Measurements from ENCODE around the gene NDUFA1.
"Not testable (repeated sequence)": the region's sequence is repeated elsewhere in the genome, so short reads cannot be mapped to it uniquely, and the experiment has no call there.

Gene NDUFA1

DNA sequence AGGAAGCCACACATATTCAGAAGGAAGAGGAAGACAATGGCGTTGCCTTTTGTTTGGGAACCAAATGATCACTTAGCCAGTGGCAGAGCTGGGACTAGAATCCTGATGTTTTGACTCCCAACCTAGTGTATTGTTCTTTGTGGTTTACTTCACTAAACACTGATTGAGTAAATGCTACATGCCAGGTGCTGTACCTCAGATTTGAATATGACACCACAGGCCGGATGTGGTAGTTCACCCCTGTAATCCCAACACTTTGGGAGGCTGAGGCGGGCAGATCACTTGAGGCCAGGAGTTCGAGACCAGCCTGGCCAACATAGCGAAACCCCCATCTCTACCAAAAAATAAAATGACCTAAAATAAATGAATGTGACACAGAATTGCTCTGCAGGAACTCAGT lies 8.4 kb downstream of the NDUFA1 start:
- H3K4me1 ChIP-seq (ENCODE audit: control insufficient read depth, insufficient read depth, low read length): no peaks in the 10 kb centered on the region
- no peaks in the 10 kb centered on the region for H3K9me3 ChIP-seq (ENCODE audit: control insufficient read depth, low read length)
- no peak overlapping the region for H3K4me3 ChIP-seq (ENCODE audit: low read length)
- H3K27me3 ChIP-seq (replicated peaks; ENCODE audit: control insufficient read depth, insufficient read depth, low read length): no peaks in the 10 kb centered on the region
- no peak for DNase-seq (ENCODE audit: low read depth)
- H3K36me3 ChIP-seq (ENCODE audit: control insufficient read depth, insufficient read depth, low read length, severe bottlenecking): peaks cover 21% of the 10 kb centered on the region
- no peak overlapping the region for H3K9ac ChIP-seq (ENCODE audit: low read length)

DNA sequence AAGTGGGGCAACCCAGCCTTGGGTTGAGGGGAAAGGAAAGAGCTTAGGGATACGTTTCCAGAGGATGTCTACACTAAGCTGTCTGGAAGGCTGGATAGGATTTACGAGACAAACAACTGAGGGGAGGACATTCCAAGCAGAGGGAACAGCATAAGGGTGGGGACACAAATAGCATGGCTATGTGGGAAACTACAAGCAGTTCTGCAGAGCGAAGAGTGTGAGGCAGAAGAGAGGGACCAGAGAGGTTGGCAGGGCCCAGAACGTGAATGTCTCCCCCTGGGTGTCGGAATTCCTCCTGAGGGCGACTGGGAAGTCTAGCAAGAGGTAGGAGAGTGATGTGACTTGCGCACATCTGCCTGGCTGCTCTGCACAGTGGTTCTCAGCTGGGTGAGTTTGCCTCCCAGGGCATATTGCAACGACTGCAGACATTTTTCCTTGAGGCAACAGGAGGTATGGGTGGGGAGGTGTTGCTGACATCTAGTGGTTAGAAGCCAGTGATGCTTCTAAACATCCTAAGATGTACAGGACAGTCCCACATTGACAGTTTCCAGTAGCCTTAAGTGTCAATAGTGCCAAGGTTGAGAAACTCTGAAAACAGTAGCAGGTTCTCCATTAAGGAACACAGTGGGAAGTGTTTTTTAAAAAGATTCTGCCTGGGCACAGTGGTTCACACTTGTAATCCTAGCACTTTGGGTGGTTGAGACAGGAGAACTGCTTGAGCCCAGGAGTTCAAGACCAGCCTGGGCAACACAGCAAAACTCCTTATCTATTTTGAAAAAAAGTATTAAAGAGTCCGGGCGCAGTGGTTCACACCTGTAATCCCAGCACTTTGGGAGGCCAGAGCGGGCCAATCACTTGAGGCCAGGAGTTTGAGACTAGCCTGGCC lies 9.2 kb downstream of the NDUFA1 start:
- no peaks in the 10 kb centered on the region for H3K27me3 ChIP-seq (replicated peaks; ENCODE audit: control insufficient read depth, insufficient read depth, low read length)
- H3K4me3 ChIP-seq (ENCODE audit: low read length): no peak overlapping the region
- no peak overlapping the region for H3K9ac ChIP-seq (ENCODE audit: low read length)
- H3K9me3 ChIP-seq (ENCODE audit: control insufficient read depth, low read length): no peaks in the 10 kb centered on the region
- DNase-seq (ENCODE audit: low read depth): peak; percentile 66
- H3K4me1 ChIP-seq (ENCODE audit: control insufficient read depth, insufficient read depth, low read length): no peaks in the 10 kb centered on the region
- peaks cover 14% of the 10 kb centered on the region for H3K36me3 ChIP-seq (ENCODE audit: control insufficient read depth, insufficient read depth, low read length, severe bottlenecking)

DNA sequence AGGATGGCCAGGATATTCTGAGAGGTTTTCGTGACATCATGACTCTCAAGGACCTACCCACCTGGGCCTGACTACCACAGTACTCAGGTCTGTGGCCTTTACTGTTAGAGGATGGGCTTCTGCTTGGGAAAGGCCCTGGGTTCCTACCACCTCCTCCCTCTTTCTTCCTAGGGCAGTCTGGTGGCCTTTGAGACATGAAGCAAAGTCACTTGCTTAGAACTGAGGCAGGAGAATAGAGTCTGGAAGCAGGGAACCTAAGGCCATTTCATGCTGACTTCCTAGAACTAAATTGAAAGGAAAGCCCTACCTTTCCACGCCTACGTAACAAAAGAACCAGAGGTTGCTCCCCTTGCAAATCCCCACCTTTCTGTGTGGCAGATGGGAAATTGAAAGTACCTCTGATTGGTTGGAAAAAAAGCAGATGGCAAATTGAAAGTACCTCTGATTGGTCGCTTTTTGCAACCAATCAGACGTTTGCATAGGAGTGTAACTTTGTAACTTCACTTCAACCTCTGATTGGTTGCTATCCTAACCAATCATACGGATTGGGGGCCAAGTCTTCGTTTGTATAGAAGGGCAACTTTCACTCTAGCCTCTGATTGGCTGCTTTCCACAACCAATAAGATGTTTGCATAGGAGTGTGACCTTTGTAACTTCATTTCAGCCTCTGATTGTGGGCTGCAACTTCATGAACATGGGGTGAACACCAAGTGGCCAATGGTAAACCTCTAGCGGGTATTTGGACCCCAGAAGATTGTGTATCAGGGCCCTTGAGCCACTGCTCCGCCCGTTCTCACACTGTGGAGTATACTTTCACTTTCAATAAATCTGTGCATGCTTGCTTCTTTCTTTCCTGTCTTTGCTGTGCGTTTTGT lies 14.2 kb downstream of the NDUFA1 start:
- H3K4me3 ChIP-seq (ENCODE audit: low read length): no peak overlapping the region
- no peaks in the 10 kb centered on the region for H3K4me1 ChIP-seq (ENCODE audit: control insufficient read depth, insufficient read depth, low read length)
- H3K27me3 ChIP-seq (replicated peaks; ENCODE audit: control insufficient read depth, insufficient read depth, low read length): peaks cover 2% of the 10 kb centered on the region
- H3K9ac ChIP-seq (ENCODE audit: low read length): peak overlapping the region; percentile 29
- H3K36me3 ChIP-seq (ENCODE audit: control insufficient read depth, insufficient read depth, low read length, severe bottlenecking): no peaks in the 10 kb centered on the region
- H3K9me3 ChIP-seq (ENCODE audit: control insufficient read depth, low read length): no peaks in the 10 kb centered on the region
- DNase-seq (ENCODE audit: low read depth): no peak

DNA sequence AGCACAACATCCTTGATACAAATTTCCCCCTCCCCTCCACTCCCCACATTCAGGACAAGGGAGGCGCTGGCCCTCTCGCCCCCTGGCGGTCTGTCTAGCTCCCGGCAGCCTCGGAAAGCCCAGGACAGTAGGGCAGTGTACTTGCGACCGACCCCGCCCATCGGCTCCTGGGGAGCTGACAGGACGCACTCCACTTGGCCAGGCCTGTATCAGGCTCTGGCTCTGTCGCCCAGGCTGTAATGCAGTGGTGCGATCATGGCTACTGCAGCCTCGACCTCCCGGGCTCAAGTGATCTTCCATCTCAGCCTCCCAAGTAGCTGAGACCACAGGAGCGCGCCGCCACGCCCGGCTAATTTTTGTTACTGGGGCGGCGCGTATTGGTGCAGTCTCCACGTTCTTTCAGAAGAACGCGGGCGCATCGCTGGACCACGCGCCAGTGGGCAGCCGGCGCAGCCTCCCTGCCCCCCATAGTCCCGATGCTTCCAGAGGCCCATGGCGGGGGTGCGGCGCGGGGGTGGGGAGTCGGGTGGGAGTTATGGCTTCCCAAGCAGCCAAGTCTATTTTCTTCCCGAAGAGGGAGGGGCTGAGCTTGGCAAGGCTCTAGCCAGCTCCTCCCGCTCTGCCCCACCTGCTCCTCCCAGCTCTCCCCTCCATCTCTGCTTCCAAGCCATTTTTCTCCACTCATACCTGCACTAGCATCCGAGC lies 16.2 kb downstream of the NDUFA1 start:
- H3K4me3 ChIP-seq (ENCODE audit: low read length): peak overlapping the region; percentile 59
- H3K9ac ChIP-seq (ENCODE audit: low read length): no peak overlapping the region
- H3K27me3 ChIP-seq (replicated peaks; ENCODE audit: control insufficient read depth, insufficient read depth, low read length): peaks cover 2% of the 10 kb centered on the region
- DNase-seq (ENCODE audit: low read depth): peak; percentile 72
- H3K9me3 ChIP-seq (ENCODE audit: control insufficient read depth, low read length): no peaks in the 10 kb centered on the region
- no peaks in the 10 kb centered on the region for H3K4me1 ChIP-seq (ENCODE audit: control insufficient read depth, insufficient read depth, low read length)
- no peaks in the 10 kb centered on the region for H3K36me3 ChIP-seq (ENCODE audit: control insufficient read depth, insufficient read depth, low read length, severe bottlenecking)

DNA sequence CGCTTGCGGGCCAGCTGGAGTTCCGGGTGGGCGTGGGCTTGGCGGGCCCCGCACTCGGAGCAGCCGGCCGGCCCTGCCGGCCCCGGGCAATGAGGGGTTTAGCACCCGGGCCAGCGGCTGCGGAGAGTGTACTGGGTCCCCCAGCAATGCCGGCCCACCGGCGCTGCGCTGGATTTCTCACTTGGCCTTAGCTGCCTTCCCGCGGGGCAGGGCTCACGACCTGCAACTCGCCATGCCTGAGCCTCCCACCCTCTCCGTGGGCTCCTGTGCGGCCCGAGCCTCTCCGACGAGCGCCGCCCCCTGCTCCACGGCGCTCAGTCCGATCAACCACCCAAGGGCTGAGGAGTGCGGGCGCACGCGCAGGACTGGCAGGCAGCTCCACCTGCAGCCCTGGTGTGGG lies 19.0 kb downstream of the NDUFA1 start:
- not testable (repeated sequence) for H3K4me1 ChIP-seq (ENCODE audit: control insufficient read depth, insufficient read depth, low read length); H3K9ac ChIP-seq (ENCODE audit: low read length); H3K36me3 ChIP-seq (ENCODE audit: control insufficient read depth, insufficient read depth, low read length, severe bottlenecking); DNase-seq (ENCODE audit: low read depth); H3K4me3 ChIP-seq (ENCODE audit: low read length); H3K9me3 ChIP-seq (ENCODE audit: control insufficient read depth, low read length); H3K27me3 ChIP-seq (replicated peaks; ENCODE audit: control insufficient read depth, insufficient read depth, low read length)

- not testable (repeated sequence) for H3K36me3 ChIP-seq (ENCODE audit: control insufficient read depth, insufficient read depth, low read length, severe bottlenecking); H3K9me3 ChIP-seq (ENCODE audit: control insufficient read depth, low read length); H3K4me3 ChIP-seq (ENCODE audit: low read length); H3K27me3 ChIP-seq (replicated peaks; ENCODE audit: control insufficient read depth, insufficient read depth, low read length); H3K4me1 ChIP-seq (ENCODE audit: control insufficient read depth, insufficient read depth, low read length); H3K9ac ChIP-seq (ENCODE audit: low read length); DNase-seq (ENCODE audit: low read depth)
Measured at GRCh38 chrX:119891961-119892692, 20.5 kb downstream of the NDUFA1 start.

GRCh38 chrX:119895843-119896326 lies 24.3 kb downstream of the NDUFA1 start, which contains the start of gene AKAP14:
Gene AKAP14, plus strand, starts transcription at chrX:119895893. Its CDS starts 7,331 bp downstream, at chrX:119903224.
- H3K36me3 ChIP-seq (ENCODE audit: control insufficient read depth, insufficient read depth, low read length, severe bottlenecking): no peaks in the 10 kb centered on the region
- no peak within 1 kb of the TSS for H3K4me3 ChIP-seq (ENCODE audit: low read length)
- no peak for DNase-seq (ENCODE audit: low read depth)
- no peaks in the 10 kb centered on the region for H3K9me3 ChIP-seq (ENCODE audit: control insufficient read depth, low read length)
- no peak within 1 kb of the TSS for H3K9ac ChIP-seq (ENCODE audit: low read length)
- peaks cover 5% of the 10 kb centered on the region for H3K4me1 ChIP-seq (ENCODE audit: control insufficient read depth, insufficient read depth, low read length)
- peaks cover 10% of the 10 kb centered on the region for H3K27me3 ChIP-seq (replicated peaks; ENCODE audit: control insufficient read depth, insufficient read depth, low read length)

DNA sequence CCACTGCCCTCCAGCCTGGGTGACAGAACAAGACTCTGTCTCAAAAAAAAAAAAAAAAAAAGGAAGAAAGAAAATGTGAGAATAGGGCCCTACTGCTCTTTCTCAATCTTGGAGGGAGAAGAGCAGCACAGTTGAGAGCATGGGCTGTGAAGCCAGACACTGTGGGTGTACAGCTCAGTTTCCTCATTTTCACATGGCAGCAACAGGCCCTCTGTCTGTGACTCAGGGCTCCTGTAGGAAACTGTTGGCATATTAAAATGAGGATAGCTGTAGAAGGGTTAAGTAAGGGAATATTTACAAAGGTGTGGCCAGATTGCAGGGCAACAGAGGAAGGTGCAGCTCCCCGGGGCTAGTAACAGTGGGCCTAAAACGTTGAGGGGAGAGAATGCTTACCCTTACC lies 27.5 kb downstream of the NDUFA1 start:
- Histone ChIP-seq H3K36me3 (ENCODE audit: control insufficient read depth, insufficient read depth, low read length, severe bottlenecking) (no peaks in the 10 kb centered on the region), H3K9ac (ENCODE audit: low read length) (no peak overlapping the region), H3K4me3 (ENCODE audit: low read length) (no peak overlapping the region), H3K27me3 (replicated peaks; ENCODE audit: control insufficient read depth, insufficient read depth, low read length) (peaks cover 10% of the 10 kb centered on the region), H3K4me1 (ENCODE audit: control insufficient read depth, insufficient read depth, low read length) (peaks cover 5% of the 10 kb centered on the region), H3K9me3 (ENCODE audit: control insufficient read depth, low read length) (no peaks in the 10 kb centered on the region)
- no peak for DNase-seq (ENCODE audit: low read depth)

- Histone ChIP-seq H3K9ac (ENCODE audit: low read length) (no peak overlapping the region), H3K9me3 (ENCODE audit: control insufficient read depth, low read length) (no peaks in the 10 kb centered on the region), H3K36me3 (ENCODE audit: control insufficient read depth, insufficient read depth, low read length, severe bottlenecking) (no peaks in the 10 kb centered on the region), H3K4me1 (ENCODE audit: control insufficient read depth, insufficient read depth, low read length) (peaks cover 5% of the 10 kb centered on the region), H3K4me3 (ENCODE audit: low read length) (no peak overlapping the region), H3K27me3 (replicated peaks; ENCODE audit: control insufficient read depth, insufficient read depth, low read length) (peaks cover 4% of the 10 kb centered on the region)
- no peak for DNase-seq (ENCODE audit: low read depth)
Measured at GRCh38 chrX:119900976-119901375, 29.3 kb downstream of the NDUFA1 start.

DNA sequence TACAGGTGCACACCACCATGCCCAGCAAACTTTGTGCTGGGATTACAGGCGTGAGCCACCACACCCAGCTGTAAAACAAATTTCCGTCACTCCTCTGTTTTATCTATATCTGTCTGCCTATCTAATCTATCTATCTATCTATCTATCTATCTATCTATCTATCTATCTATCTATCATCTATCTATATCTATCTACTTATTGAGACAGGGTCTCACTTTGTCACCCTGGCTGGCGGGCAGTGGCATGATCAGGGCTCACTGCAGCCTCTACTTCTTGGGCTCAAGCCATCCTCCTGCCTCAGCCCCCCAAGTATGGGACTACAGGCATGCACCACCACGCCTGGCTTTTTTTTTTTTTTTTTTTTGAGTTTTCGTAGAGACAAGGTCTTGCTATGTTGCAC lies 44.7 kb downstream of the NDUFA1 start:
- Histone ChIP-seq H3K4me1 (ENCODE audit: control insufficient read depth, insufficient read depth, low read length) (no peaks in the 10 kb centered on the region), H3K27me3 (replicated peaks; ENCODE audit: control insufficient read depth, insufficient read depth, low read length) (no peaks in the 10 kb centered on the region), H3K9ac (ENCODE audit: low read length) (no peak overlapping the region), H3K36me3 (ENCODE audit: control insufficient read depth, insufficient read depth, low read length, severe bottlenecking) (no peaks in the 10 kb centered on the region), H3K9me3 (ENCODE audit: control insufficient read depth, low read length) (no peaks in the 10 kb centered on the region), H3K4me3 (ENCODE audit: low read length) (no peak overlapping the region)
- DNase-seq (ENCODE audit: low read depth): no peak

Measured in adipocyte (in vitro differentiated cells).